Measurements from ENCODE around the gene TTC22. TPM values are rescaled to one million over a fixed set of nuclear protein-coding genes. Genes with fewer than 3 reads are reported as not detected.
"Not testable (repeated sequence)": the region's sequence is repeated elsewhere in the genome, so short reads cannot be mapped to it uniquely, and the experiment has no call there.

The TTC22 gene
- total RNA-seq, 1 donor from 2014 or later: 8.7 TPM

DNA sequence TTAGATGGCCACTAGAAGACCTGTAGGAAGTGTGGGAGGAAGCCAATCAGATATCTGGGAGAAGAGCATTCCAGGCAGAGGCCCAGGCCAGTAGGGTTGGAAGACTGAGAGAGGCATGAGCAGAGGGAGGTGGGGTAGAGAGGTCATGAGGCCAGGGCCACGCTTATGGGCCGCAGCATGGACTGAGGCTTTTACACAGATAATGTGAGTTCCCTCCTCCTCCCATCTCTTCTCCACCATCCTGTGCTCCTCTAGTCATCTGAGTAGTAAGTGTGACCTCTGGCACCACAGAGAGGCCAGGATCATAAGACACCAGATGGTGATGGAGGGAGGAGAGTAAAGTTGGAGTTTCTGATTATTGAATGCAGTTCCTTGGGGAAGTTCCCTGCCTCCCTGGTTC, 17.1 kb downstream of the TTC22 start:
- DNase-seq: no peak

DNA sequence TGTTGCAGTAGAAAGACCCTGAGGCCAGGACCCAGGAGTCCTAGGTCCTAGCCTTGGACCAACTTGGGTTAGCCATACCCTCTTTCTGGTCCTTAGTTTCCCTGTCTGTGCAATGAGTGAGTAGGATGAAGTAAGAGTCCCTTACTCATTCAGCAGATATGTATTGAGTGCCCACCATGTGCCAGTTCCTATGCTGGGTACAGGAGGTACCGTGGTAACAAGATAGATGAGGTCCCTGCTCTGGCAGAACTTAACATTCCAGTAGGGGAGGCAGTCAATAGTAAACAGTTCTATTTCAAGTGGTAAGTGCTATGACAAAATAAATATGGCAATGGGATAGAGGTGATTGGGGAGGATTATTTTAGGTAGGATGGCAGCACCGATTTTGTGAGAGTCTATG, 18.5 kb downstream of the TTC22 start:
- no peak for DNase-seq

DNA sequence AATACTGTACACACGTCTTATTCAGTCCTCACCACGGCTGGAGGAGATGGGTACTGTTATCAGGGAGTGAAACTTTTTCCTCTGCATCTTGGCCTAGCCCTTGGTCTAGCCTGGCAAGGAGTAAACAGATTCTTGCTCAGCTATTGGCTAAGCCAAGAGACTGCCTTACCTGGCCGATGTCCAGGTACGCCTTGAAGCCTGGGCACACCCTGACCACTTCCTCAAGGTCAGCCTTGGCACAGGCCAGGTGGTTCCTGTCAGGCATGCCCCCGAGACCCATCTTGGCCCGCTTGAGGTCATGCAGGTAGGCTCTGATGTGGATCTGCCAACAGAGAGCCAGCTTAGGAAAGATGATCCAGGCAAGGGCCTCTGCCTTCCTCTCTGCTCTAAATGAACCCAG, 19.0 kb downstream of the TTC22 start:
- DNase-seq: no peak

DNA sequence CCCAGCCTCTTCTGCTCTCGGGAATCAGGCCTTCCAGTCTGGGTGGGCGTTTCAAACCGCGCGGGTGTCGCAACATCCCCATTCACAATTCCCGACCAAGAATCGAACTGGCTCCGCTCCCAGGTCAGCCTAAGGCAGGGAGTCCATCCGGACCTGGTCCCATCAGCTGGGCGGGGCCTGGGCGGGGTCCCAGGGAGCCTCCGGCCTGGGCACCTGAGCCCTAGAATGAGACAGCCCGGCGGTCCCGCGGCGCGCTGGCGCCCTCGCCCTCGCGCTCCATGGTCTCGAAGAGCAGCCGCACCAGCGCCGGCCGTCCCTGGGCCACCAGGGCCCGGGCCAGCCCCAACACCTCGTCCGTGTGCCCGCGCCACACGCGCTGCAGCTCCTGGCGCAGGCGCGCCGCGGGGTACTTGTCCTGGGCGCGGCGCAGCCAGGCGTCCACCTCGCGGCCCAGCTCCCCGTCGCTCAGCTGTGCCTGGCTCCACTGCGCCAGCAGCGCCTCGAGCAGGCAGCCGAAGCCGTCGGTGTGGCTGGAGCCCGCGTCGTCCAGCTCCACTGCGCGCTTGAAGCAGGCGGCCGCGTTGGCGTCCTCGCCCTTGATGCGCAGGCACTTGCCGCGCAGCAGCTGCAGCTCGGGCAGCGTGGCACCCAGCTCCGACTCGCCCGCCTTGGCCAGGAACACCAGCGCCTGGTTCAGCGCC, 19.9 kb downstream of the TTC22 start:
- DNase-seq: peak; percentile 46

DNA sequence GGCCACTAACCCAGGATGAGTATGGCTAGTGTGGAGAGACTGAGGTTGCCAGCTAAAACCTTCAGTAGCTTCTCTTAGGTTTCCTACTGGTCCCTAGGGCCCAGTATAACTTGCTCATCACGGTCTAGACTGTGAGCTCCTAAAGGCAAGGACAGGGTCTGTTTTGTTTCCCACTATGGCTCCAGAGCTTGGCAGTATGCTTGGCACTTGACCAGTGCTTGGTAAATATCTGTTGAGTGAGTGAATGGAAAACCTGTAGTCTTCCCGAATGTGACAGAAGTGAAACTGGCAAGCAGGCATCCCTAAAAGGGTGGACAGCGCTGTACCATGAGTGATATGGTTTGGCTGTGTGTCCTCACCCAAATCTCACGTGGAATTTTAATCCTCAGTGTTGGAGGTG, 23.7 kb downstream of the TTC22 start:
- no peak for DNase-seq

DNA sequence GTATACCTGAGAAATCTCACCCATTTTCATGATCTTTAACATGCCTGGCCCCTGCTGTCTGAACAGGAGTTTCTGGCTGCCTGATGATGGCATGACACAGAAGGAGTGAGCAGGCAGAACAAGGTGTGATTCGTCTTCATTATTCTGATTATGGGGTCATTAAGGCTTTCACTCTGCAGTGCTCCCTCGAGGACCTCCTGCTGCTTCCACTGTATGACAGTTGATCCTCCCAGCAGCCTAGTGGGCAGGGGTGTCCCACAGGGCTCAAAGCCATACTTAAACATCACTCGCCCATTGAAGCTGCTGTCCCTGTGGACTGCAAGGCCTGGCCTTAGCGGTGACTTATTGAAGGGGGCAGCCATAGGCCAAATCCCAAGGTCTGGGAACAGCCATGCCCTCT, 24.1 kb downstream of the TTC22 start:
- DNase-seq: no peak

DNA sequence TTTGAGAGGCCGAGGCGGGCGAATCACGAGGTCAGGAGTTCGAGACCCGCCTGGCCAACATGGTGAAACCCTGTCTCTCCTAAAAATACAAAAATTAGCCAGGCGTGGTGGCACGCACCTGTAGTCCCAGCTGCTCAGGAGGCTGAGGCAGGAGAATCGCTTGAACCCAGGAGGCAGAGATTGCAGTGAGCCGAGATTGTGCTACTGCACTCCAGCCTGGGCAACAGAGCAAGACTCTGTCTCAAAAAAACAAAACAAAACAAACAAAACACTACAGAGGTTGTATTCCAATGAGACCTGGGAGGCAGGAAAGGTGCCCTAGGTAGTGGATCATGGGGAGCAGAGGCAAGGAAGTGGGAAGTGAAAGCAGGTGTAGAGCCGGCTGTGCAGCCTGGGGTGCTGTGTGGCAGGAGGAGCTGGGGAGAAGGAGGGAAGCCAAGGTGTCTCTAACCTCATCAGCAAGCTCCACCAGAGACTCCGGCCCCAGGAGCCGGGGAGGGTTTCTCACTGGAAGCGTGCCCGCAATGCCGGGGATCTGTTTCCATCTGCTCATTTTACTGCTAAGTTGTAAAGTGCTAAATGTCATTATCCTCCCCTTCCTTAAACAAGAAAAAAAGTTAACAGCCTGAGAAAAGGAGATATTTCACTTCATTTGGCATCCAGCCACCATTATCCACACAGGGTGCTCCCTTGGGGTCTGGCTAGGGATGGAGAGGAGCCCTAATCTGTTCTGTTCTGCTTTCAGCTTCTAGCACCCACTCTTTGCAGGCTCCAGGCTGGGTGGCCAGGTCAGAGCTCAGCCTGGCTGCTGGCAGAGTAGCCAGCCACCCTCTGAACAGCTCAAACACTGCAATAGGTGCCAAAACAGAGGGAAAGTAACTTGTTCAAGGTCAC, 25.0 kb downstream of the TTC22 start:
- not testable (repeated sequence) for DNase-seq

DNA sequence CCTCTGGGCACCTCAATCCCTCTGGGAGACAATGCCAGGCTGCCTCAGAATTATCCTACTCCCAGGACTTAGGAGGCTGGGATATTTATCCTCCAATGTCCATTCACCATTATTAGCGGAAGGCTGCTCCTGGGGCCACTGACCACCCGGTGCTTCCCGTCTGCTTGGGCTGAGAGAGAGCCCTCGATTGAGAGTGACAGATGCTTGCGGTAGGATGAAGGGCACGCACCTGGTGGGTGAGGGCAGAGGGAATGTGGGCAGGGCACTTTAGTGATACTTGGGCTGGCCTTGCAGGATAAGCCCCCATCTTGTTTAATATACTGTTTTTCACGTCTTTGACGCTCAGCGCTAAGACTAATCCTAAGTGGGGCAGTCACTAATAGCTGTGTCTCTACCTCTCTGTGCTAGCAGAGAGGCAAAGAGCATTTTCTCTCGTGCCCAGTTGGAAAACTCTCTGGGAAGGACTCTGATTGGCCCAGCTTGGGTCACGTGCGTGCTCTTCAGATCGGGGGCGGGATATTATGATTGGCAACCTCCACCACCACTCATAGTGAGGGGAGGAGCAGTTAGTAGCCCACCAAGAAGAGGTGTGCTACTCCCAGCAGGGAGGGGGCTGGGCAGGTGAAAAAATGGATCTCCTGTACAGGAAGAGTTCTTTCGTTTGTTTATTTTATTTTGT, 26.2 kb downstream of the TTC22 start:
- DNase-seq: peak; percentile 27

DNA sequence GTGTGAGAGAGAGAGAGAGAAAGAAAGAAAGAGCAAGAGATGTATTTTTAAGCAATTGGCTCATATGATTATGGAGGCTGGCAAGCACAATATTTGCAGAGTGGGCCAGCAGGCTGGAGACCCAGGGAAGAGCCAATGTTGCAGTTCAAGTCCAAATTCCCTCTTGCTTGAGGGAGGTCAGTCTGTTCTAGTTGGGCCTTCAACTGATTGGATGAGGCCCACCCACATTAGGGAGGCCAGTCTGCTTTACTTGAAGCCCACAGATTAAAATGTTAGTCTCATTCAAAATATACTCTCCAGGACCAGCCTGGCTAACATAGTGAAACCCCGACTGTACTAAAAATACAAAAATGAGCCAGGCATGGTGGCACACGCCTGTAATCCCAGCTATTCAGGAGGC, 28.2 kb downstream of the TTC22 start:
- no peak for DNase-seq

DNA sequence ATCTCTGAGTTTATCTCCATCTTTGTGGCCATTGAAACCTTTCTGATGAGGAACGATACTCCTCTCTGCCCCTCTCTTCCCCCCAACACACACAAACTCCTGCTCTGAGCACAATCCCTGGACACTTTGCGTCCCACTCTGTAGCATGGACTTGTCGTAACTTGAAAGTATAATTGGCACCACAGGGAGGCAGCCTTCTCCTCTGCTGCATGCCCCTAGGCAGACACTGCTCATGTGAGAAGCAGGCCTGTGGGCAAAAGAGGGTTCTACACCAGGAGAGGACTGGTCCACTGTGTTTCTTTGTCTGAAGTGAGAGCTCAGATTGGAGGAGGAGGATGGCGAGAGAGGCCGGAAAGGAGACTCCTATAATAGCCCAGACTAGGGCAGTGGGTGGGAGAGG, 33.0 kb downstream of the TTC22 start:
- DNase-seq: no peak

DNA sequence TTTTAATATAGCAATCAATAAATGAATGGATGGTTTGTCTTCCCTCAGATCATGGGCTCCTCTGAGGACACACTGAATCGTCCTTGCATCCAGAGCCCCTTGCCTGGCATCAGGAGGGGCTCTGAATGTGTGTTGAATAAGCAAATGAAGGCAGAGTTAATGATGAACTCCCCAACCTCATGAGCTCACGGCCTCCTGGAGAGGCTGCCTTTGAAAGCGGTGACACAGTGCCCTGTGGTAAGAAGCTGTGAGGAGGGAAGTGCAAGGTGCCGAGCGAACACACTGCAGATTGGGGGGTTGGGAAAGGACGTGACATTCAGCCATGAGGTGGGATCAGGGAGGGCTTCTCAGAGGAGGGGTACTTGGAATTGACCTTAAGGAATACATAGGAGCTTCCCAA, 33.6 kb downstream of the TTC22 start:
- DNase-seq: no peak

DNA sequence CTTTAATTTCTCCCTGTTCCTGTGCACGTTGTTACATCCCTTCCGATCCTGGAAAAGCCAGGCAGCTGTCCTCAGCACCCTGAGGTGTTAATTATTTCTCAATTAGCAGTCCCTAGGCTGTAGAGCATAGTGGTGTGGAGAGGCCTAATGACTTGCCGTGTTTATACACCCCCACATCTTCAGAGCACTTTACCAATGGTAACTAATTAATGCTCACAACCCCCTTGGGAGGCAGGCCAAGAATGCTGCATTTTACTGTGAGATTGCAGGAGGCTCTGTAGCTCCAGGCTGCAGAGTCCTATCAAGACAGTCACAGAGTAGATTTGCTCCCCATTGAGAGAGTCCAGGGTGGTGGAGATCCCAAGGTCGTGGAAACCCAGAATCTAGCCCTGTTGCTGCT, 34.4 kb downstream of the TTC22 start:
- DNase-seq: no peak

DNA sequence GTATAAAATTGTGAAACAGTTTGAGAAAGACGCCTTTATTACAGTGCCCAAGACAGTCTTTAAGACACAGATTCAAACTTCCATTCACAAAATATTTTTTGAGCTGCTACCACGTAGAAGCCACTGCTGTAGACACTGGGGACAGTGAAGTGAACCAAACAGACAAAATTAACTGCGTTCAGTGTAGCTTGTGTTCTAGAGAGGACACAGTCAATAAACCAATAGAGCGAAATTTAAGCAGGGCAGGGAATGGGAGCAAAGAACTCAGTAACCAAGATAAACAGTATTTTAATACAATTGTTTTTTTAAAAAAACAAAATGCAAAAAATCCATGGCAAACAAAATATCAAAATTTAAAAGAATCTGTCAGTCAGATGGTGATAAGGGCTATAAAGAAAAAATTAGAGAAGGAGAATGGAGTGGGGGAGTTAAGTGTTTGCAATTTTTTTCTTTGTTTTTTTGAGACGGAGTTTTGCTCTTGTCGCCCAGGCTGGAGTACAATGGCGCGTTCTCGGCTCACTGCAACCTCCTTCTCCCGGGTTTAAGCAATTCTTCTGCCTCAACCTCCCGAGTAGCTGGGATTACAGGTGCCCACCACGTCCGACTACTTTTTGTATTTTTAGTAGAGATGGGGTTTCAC, 36.1 kb downstream of the TTC22 start:
- DNase-seq: no peak

DNA sequence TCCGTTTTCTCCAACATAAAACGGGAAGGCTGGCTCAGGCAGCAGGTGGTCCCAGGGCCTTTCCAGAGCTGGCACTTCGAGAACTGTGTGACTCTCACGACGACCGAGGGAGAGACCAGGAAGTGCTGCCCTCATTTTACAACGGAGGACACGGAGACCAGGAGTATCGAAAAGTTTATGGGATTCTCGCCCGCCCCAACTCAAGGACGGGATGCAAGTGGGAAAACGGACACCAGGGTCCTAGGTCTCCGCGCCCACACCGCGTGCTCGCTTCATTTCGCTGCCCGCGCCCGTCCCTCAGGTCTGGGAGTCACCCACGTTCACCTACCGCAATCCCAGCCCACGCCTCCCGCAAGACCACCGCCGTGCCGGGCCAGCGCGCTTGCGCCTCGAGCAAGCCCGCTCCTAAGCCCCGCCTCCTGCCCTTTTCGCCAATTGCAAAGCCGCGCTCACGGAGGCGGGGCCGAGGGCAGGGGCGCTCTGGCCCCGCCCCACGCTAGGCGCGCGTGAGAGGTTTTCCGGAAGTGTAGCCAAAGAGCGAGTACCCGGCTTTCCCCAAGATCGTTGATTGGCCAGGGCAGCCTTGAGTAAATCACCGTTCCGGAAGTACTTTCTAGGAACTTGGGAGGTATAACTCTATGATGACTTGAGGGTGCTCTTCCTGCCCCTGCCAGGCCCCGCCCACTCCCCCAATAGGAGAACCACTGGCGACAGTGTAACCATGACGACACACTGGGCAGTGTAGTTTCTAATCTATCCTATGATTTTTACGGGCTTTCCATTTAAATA, 36.8 kb downstream of the TTC22 start, which contains the start of gene PARS2:
Gene PARS2 (minus strand): TSS at position 391 of the 789 bp plus-strand sequence. CDS start 5,362 bp downstream, outside the sequence.
- peak; percentile 100 for DNase-seq

DNA sequence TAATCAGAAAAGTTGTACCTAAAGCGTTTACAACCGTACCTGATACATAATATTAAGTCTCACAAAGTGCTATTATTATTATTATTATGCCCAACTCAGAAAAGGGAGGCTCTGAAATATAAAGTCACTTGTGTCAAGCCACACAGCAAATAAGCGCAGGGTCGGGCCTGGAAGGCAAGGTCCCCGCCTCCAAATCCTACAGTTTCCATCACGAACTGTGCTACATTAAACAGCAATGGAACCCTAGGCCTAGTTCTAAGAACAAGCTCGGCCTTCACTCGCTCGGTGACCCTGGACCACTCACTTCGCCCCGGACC, 37.3 kb downstream of the TTC22 start:
- DNase-seq: no peak

DNA sequence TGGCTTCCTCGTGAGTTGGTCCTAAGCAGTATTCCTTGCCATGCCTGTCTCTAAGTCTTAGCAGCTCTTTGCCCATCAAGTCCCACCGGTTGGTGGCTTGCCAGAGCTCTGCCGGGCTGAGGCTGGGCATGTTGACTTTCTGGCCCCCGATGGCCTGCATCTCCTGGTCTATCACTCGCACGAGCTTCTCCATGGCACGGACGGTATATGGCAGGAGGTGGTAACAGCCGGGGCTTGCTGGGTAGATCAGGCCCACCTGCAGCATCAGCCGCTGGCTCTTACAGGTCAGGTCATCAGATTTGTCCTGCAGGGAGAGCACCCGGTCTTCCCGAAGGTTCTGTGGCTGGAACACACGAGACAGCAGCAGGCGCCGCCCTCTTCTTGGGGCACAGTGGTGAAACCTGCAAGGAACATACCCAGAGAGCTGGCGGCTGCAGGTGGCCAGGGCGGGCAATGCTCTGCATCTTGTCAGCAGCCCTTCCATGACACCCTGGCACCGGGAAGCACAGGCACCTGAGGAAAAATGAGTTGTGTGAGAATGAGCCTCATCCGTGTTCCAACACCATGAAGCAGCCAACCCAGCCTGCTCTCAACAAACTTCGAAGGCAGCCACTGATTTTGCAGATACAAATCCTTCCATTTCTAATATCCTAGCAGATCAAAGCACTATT, 42.3 kb downstream of the TTC22 start:
- no peak for DNase-seq

DNA sequence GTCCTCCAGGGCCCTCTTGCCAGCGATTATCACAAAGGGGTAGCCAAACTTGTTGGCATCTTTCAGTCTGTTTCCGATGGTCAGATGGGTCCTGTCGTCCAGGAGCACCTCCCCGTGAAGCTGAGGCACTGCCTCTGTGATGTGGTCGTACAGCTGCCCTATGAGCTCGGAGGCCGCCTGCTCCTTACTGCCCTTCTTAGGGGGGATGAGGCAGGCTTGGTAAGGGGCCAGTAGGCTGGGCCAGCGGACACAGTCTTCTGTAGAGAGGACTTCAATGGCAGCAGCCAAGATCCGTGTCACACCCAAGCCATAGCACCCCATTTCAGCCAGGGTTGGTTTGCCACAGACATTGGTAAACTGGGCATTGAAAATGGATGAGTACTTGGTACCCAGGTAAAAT, 43.3 kb downstream of the TTC22 start:
- DNase-seq: no peak

DNA sequence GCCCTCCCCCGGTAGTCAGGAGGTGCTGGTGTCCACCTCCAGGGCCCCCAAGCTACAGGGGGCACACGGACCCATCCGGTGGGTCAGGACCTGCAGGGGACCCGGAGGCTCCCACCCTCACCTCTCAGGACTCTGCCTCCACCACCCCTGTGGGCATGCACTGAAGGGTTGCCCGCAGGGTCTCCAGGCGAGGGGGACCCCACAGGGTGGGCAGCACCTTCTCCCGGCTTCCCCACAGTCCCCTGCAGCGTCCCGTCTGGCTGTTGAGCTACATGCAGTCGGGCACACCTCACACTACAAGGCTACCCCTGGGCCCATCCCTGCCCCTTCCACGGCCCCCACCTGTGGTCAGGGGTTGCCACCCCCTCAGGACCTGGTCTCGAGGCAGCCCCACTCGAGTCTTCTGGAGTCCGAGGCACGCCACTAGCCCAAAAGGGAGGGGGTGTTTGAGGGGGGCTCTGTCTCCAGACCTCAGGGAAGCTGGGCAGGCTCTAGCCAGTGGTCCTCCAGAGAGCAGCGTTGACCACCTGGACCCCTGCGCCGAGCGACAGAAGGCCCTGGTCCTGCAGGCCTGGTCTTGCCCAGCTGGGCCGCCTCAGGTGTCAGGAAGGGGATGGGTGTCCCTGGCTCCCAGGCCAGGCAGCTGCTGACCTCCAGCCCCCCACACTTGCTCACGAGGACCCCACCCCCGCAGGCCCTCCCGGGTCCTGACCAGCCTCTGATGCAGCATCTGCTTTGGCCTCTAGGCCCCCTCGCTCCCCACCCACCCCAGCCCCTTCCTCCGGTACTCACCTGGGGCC, 46.4 kb downstream of the TTC22 start:
- DNase-seq: no peak

DNA sequence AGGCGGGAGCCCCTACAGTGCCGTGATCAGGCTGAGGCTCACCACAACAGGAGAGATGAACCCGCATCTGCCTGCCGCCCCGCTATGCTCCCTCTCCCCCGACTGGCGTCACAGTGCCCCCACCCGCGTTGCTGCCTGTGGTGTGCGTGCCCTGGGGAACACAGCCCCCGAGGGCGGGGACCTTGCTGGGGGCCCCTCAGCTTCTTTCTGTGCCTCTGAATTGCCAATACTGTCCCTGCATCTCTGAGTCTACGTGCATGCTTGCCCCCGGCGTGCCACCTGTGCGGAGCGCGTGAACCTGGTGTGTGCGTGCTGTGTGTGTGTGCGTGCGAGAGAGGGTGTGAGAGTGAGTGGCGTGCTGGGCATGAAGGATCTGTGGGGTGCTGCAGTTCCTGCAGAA, 47.1 kb downstream of the TTC22 start:
- no peak for DNase-seq

DNA sequence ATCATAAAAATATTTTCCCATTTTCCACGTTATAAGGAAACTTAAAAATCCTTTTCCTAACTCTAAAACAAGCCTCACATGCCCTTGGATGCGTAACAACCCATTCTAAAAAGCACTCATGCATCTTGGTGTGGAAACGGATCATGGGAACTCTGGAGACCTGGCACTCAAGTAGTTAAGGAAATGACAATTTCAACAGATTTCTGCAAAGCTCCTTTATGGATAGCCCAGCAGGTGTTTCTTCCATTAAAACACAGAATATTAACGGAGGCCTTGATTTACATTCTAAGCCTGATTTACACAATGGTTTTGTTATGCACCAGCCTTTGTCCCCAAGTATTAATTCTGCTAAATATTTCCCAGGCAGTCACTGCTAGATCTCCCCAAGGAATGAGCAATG, 49.7 kb downstream of the TTC22 start:
- DNase-seq: no peak

All from tongue (tissue), 2 donors.